NB4 (cell line): ENCODE data around the gene CXCL1.

ENCODE experiments used
- POLR2A ChIP-seq: IDR thresholded peaks from 2 replicates; pipeline ENCODE4 v1.6.1; 2011; ENCODE audit warnings: mild to moderate bottlenecking; ENCODE audit not compliant: insufficient read length; ENCODE audit errors: extremely low read depth
- TF ChIP-seq, protein P1 (sequence below): IDR thresholded peaks from one replicate; pipeline ENCODE4 v1.5.1; 2012; ENCODE audit warnings: low read depth, low read length

DNA sequence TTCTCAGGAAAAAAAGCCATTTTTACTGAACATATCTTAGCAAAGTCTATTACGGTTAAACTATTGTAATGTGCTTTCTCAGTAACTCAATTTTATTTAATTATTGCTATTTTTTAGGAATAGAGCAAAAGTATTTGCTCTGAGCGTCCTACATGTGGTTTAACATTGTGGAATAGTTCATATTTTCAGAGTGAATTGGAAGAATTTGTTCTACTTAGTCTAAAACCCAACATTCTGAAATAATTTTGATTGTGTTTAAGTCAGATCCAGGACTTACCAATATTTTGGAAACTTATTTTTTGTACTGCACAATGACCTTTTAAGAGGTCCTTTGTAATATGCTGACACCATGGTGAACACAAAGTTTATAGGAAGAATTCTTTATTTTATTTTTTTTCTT lies 27.2 kb downstream of the CXCL1 start:
- TF ChIP-seq, protein P1, sequence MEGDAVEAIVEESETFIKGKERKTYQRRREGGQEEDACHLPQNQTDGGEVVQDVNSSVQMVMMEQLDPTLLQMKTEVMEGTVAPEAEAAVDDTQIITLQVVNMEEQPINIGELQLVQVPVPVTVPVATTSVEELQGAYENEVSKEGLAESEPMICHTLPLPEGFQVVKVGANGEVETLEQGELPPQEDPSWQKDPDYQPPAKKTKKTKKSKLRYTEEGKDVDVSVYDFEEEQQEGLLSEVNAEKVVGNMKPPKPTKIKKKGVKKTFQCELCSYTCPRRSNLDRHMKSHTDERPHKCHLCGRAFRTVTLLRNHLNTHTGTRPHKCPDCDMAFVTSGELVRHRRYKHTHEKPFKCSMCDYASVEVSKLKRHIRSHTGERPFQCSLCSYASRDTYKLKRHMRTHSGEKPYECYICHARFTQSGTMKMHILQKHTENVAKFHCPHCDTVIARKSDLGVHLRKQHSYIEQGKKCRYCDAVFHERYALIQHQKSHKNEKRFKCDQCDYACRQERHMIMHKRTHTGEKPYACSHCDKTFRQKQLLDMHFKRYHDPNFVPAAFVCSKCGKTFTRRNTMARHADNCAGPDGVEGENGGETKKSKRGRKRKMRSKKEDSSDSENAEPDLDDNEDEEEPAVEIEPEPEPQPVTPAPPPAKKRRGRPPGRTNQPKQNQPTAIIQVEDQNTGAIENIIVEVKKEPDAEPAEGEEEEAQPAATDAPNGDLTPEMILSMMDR, result no peak
- TF ChIP-seq POLR2A, result no peak
